Stimulated activated CD4-positive, alpha-beta T cell treated with anti-CD3 and anti-CD28 coated beads, Interleukin-15, amount 100 ng/mL, for 24 hours (primary cell): Measurements from ENCODE around the gene C21orf91.
A peak's percentile ranks its signal among the peaks of the same experiment; 100 is the strongest.

Experiments used
- DNase-seq: peaks from one replicate; pipeline ENCODE4 v3.0.0-alpha.2; 2020

C21orf91 gene

GRCh38 chr21:17819114-17819876 is at the start of gene C21orf91:
Gene C21orf91, minus strand, starts transcription at chr21:17819356. Its CDS starts 1,038 bp downstream, at chr21:17818318.
- peak; percentile 89 for DNase-seq

GRCh38 chr21:17866590-17866989 is 47.4 kb upstream of the C21orf91 start:
- DNase-seq = no peak

- no peak for DNase-seq
These were observed 40.5 kb upstream of the C21orf91 start for GRCh38 chr21:17859661-17860060.

DNA sequence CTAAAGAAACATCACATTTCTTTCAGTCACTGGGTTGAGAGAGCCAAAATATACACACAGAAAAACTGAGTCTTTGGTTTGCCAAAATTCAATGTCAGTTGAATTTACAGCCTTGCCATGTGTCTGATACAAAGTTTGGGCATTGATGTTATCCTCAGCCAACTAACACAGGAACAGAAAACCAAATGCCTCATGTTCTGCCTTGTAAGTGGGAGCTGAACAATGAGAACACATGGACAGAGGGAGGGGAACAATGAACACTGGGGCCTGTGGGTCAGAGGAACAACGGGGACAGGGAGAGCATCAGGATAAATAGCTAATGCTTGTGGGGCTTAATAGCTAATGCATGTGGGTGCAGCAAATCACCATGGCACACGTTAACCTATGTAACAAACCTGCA is 39.6 kb upstream of the C21orf91 start:
- no peak for DNase-seq

DNA sequence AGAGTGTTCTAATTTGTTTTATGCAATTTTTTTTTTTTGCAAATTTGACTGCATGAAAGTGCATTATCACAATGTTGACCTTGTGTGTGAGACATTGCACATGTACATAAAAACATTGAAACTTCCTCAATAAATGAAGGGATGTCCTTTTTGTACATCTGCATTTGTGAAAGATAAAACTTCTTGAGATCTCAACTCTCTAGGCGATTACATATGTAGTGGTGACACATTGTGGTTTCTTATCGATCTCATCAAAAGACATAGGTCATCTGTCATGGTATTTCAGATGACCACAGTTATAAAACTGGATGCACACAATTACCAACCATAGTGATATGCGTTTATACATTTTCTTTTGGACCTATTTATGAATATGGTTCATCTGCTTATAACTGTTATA is 35.6 kb upstream of the C21orf91 start:
- DNase-seq = no peak

- DNase-seq = no peak
These were observed 34.5 kb upstream of the C21orf91 start for GRCh38 chr21:17853393-17854275.

DNA sequence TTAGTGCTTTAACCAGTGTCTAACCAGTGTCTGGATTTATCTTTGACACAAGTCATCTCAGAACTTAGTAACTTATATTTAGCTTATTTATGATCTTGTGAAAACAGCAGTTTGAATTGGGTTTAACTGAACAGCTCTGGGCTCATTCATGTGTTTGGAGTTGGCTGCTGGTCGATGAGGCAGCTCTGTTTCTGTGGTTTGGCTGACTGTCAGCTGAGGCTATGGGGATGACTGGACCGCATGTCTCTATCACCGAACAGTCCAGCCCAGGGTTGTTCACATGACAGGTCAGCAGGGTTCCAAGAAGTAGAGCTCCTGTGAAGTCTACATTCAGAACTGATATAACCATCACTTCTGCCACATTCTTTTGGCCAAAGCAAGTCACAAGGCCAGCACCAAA is 29.1 kb upstream of the C21orf91 start:
- no peak for DNase-seq

- no peak for DNase-seq
These were observed 21.9 kb upstream of the C21orf91 start for GRCh38 chr21:17841103-17841502.

GRCh38 chr21:17834639-17835354 is 15.6 kb upstream of the C21orf91 start:
- no peak for DNase-seq

- no peak for DNase-seq
These were observed 10.3 kb upstream of the C21orf91 start for GRCh38 chr21:17829472-17829871.

DNA sequence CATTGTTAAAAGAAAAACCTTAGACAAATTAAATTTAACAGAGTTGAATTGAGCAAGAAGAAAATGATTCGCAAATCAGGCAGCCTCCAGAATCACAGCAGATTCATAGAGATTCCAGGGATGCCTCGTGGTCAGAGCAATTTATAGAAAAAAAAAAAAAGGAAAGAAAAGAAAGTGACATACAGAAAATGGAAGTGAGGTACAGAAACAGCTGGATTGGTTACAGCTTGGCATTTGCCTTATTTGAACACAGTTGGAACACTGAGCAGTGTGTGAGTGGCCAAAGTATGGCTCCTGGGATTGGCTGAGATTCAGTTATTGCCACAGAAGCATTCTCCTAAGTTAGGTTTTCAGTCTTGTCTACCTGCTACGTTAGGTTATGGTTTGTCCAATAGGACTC is 9.1 kb upstream of the C21orf91 start:
- no peak for DNase-seq

- no peak for DNase-seq
These were observed 4.7 kb upstream of the C21orf91 start for GRCh38 chr21:17823846-17824245.

DNA sequence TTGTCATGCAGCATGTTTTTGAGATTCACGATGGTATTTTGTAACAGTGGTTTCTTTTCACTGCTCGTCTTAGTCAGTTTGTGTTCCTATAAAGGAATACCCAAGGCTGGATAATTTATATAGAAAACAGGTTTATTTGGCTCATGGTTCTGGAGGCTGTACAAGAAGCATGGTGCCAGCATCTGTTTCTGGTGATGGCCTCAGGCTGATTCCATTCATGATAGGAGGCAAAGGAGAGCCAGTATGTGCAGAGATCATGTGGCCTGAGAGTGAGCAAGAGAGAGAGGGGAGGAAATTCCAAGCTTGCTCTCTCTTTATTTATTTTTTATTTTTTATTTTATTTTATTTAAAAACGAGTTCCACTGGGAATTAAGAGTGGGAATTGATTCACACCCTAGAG is 2.0 kb upstream of the C21orf91 start:
- no peak for DNase-seq

GRCh38 chr21:17819877-17820229 is 697 bp upstream of the C21orf91 start:
- no peak for DNase-seq

GRCh38 chr21:17818186-17819113 is 706 bp downstream of the C21orf91 start:
- peak; percentile 56 for DNase-seq

- DNase-seq = no peak
These were observed 5.8 kb downstream of the C21orf91 start for GRCh38 chr21:17813353-17813752.

- DNase-seq = no peak
These were observed 13.2 kb downstream of the C21orf91 start for GRCh38 chr21:17805966-17806365.

DNA sequence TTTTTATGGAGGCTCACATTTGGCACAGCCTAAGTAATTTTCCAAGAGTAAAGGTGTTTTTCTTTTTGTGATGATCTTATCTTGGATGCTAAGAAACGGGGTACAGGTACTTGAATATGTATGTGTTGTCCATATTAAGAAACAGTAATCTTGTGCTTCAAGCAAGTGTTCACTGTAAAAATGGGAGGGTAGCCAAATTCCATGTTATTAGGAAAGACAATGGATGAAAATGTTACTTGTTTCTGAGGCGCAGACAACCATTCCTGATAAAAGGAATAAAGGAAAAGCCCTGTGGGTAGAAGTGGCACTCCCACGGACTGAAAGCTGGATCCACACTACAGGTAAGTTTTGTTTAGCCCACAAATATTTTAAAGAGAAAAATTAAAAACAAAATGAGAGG is 15.6 kb downstream of the C21orf91 start:
- no peak for DNase-seq

- DNase-seq = no peak
These were observed 16.6 kb downstream of the C21orf91 start for GRCh38 chr21:17802572-17802971.

- DNase-seq = no peak
These were observed 19.6 kb downstream of the C21orf91 start for GRCh38 chr21:17799414-17800164.

GRCh38 chr21:17798796-17799195 is 20.4 kb downstream of the C21orf91 start:
- DNase-seq = no peak

DNA sequence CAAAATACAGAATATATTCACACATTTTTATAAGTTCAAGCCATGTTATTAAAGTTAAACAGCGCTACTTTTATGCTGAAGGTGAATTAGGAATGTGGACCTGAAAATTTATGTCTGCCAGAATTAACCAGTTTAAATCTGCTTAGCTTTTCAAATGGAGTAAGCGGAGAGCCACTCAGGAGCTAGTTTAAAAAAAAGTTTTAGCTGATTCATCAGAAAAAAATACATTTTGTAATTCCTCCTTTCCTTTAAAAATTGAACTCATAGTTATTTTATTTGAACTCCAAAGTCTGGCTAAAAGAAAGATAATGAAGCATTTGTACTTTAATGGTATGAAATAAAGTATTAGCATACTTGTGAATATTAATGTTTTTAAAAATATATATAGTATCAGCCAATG is 21.2 kb downstream of the C21orf91 start:
- no peak for DNase-seq
